ENCODE results near the gene RERE.

RERE gene

DNA sequence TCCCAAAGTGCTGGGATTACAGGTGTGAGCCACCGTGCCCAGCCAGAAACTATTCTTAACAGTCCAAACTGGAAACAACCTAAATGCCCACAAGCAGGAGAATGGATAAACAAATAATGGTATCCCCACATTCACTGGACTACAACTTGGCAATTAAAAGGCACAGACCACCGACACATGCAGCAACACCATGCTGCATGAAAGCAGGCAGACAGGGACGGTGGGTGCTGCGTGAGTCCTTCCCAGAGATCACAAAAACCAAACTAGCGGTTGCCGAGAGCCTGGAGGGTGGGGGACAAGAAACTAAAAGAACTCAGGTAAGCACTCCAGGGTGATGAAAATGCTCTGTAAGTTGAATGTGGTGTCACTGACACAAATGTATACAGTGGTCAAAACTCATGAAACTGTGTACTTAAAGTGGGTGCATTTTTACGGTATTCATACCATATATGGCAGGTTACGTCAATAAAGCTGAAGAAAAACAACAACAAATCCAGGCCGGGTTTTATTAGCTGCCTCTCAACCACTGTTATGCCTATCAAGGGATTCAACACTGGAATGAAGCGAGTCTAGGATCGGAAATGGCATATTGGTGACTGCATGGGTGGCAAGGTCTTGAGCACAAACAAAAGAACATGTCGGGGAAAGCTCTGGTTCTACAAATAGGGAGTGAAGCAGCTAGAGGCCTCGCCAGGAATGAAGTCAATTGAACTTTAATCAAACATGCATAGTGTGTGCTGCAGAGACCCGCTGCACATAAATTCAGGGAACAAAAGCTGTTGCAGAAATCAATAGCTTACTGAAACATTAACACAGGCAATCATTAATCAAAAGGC is 447.2 kb downstream of the RERE start:
- DNase-seq: no peak

DNA sequence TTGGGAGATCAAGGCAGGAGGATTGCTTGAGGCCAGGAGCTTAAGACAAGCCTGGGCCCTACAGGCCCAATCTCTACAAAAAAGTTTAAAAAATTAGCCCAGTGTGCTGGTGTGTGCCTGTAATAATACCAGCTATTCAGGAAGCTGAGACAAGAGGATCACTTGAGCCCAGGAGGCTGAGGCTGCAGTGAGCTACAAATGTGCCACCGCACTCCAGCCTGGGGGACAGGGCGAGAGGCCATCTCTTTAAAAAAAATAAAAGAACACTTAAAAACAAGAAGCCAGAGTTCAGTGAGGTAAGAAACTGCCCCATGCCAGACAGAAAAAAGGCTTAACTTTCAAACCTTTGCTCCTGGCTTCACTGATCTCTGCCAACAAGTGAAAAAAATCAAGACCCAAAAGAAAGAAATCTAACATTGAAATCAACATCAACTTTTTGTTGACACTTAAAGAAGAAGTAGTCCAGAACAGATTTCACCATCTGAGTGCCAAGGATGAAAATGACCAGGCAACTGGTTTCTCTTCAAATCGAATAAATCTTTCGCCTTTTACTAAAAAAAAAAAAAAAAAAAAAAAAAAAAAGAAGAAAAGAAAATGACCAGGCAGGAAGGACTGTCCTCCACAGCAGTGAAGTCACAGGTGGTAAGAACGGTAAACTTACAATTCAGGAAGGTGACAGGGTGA is 448.3 kb downstream of the RERE start:
- DNase-seq: no peak

DNA sequence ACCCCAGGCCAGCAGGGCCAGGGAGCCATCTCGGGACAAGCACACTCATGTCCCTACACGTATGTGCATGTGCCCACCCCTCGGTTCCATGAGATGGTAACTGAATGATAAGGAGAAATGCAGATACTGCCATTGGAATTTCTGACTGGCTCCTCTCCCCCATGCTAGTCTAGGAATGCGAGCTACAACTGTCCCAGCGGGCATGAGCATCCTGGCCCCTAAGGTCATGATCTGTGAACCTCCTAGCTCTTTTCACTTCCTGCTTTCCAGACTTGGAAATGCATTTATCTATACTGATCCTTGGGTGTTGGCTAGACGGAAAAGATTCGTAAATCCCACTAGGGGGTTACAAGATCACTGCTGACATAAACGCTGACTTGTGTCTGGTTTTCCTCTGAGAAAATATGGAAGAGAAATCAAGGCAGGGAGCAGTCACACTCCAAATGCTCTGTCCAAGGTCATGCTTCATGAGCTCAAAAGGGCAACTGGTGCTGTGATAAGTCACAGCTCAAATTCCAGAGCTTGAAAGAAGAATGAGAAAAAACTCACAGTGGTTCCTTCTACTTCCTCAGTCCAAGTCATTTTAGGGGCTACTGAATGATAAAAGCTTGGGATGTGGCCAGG is 449.8 kb downstream of the RERE start:
- no peak for DNase-seq

DNA sequence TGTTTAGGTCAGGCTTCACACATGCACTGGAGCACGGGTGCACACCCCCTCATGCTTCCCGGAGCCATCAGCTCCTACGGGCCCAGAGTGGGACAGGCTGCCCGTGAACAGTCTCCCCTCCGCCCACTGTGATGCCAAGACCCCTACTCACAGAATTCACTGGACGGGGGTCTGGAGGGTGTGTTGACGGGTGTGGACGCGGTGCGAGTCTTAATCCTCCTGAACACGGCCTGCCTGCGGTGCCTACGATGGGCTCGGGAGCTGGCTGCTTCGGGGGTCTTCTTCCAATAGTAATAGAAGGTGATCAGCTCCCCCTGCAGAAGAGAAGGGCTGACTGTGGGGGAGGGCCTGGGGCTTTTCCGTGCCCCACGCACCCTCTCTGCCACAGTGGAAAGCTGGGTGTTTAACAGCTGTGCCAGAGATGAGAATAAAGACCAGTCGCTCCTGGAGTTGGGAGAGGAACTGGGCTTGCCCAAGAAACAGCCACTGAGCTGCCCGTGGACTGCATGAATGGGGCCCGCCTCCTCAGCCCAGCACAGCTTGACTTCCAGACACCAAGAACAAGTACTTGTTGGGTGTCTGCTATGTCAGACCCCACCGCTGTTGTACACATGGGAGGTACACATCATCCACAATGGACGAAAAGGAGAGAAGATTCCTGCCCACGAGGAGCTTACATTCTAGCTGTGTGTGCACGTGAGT is 451.6 kb downstream of the RERE start:
- DNase-seq: no peak

DNA sequence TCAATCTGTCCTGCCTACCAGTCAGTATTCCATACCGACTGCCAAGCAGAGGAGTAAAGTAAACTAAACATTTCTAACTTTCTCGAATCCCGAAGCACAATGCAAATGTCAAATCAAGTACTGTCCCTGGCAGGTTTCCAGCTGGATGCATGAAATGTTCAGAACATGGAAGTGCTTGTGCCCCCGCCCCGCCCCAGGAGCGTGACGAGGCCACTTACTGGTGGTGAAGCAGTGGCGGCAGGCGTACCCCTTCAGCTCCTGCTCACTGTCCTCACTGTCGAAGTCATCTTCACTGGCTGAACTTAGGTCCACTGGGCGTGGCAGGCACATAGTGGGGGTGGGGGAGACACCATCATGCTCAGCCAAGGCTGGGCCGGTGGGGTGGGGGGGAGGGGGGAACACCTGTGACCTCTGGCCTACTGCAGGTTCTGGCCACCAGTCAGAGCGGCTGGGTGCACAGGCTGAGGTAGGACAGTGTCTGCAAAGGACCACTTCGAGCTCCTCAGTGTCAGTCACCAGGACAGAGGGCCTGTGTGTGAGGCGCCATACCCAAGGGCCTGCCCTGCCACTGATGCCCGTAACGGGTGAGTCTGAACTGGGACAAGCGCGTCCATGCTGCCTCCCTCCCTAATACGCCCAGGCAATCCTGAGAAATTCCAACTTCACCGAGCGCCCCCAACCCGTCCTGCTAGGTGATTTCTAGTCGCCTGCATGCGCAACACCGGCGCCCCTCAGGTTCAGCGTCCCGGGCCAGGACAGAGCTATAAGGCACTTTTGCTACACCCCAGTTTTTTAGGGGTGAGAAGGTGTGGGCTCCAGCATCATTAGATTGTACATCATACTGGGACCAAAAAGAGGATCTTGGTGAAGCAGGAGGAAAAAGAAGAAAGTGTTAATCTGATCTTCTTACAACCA is 452.7 kb downstream of the RERE start:
- no peak for DNase-seq

DNA sequence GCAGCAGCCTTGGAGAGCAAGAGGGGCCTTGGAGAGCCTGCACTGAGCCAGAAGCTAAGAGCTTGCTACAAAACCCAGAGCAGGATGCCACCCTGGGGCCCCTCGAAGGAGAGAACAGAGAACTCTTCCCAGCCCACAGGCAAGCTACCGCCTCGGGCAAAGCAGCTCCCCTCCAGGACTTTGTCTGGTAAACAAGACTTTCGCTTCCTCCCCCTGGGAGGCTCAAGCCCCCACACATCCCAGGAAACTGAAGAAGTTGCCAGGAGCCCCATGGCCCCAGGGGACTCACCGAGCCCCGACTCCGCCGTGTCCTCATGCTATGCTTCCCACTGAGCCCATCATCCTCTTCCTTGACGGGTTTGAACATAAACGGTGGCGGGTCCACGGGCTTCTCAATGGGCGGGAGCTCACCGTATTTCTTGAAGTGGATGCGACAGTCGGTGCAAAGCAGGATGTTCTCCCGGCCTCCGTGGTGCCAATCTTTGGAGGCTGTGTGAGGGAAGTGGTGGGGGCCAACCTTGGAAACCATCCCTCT is 453.6 kb downstream of the RERE start:
- DNase-seq: no peak

DNA sequence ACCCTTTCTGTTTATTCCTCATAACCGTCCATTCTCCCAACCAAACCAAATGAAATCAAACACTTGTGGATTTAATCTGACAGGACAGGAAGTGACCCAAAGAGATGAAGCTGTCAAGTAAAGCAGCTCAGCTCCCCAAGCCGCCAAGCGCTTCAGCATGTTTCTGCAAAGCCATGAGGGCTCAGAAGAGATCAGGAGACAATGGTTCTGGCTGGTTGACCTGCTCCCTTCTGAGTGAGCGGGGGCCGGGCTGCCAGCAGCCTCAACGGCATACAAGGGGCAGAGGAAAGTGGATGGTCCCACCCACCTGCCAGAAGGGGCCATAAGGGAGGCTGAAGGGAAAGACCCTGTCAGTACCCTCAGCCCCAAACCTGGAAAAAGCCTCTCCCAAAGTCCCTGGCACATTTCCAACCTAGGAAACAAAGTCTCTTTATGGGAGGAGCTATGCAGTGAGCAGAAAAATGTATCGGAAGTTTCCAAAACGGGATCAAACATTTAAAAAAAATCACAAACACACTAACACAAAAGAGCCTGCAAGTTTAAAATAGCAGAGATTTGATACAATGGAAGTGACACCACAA is 454.2 kb downstream of the RERE start:
- DNase-seq: no peak

DNA sequence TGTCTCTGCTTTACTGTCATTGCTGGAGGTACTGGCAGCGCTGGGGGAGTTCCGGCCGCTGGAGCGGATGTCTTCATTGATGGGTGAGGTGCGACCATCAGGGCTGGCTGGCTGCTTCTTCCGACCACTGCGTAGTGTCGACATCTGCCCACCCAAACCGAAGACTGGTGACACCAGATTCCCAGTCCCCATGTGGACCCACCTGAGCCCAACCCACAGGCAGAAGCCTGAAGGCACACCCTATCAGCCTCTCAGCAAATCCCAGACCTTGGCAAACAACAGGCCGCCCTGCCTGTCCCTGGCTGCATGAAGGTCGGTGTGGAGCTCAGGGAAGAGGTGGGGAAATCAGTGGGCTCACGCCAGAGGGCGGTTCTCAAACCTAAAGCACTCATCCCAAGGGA is 454.7 kb downstream of the RERE start:
- no peak for DNase-seq

DNA sequence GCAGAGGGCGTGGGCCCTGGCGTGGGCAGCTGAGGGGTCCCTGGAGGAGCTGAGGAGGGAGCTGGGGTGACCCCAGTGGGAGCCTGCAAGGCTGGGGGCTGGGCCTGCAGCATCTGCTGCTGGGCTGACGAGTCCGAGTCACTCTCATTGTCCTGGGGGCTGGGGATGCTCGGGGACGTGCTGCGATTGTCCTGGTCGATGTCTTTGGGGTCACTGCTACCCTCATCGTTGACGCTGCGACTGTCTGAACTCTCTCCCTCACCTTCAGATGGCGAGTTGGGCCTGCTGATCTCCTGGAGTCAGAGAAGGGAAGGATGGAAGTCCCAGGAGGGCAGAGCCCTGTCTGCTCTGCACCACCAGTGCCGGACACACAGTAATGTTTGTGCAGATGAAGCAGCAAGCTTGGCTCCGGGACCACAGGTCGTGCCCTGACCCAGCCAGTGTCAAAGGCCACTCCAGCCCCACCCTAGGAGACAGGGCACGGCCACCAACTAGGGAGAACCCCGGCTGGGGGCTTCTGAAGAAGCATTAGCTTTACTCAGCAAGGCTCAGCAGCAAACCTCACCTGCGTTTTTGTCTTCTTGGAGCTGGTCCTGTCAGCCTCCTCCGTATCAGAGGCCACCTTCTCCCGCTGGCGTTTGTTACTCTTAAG is 456.1 kb downstream of the RERE start:
- DNase-seq: no peak

DNA sequence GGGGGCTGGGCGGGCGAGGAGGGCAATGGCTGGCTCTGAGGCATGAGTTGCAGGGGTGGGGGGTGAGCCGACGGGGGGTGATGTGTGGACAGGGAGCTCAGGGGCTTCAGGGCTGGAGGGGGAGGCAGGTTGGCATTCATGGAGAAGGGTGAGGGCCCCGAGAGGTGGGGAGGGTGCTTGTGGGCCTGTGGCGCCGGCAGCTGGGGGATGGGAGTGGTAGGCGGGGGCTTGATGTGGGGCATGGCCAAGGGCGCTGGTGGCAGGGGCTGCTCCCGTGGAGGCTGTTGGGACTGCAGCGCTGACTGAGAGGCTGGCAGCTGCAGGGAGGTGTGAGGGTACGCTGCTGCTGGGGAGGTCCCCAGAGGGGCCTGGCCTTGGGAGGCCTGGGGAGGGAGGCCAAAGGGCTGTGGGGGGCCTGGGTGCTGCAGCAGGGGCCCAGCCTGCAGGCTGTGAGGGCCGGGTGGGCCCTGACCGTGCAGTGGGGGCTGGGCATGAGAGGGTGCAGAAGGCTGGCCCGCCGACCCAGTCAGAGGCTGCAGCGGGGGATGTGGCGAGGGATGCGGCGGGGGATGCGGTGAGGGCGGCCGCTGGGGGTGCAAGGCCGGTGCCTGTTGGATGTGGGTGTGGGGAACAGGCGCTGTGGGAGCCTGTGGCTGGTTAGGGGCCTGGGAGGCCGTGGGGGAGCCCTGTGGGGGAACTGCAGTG is 456.8 kb downstream of the RERE start:
- no peak for DNase-seq

DNA sequence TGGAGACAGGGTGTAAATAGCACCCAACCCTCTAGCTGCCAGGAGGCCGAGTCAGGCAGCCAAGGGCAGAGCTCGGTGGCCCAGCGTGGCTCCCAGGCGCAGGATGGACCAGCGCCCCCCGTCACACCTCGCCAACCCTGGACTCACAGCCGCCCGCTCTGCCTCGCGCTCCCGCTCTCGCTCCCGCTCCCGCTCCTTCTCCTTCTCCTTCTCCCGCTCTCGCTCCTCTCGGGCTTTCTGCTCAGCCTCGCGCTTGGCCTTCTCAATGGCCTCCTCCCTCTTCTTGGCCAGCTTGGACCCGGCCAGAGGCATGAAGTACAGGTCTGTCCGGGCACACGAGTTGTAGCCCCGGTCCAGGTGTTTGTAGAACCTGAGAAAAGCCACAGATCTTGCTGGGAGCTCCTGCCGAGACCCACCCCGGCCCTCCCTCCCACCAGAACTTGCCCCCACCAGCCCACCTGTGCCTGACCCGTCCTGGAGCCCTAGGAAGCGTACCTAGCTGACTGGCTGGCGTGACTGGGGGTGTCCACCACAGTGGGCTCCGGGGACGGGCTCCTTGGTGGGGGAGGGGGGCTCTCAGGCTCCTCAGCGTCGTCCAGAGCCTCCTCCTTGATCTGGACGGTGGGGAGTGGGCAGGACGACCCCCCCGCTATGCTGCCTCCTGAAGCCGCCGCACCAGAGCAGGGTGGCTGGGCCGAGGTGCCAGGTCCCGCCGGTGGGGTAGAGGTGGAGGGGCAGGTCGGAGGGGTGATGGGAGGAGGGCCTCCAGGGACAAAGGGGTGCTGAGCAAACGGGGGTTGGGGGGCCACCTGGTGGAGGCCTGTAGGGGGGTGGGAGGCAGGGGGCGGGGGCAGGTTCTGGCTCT is 457.6 kb downstream of the RERE start:
- no peak for DNase-seq

DNA sequence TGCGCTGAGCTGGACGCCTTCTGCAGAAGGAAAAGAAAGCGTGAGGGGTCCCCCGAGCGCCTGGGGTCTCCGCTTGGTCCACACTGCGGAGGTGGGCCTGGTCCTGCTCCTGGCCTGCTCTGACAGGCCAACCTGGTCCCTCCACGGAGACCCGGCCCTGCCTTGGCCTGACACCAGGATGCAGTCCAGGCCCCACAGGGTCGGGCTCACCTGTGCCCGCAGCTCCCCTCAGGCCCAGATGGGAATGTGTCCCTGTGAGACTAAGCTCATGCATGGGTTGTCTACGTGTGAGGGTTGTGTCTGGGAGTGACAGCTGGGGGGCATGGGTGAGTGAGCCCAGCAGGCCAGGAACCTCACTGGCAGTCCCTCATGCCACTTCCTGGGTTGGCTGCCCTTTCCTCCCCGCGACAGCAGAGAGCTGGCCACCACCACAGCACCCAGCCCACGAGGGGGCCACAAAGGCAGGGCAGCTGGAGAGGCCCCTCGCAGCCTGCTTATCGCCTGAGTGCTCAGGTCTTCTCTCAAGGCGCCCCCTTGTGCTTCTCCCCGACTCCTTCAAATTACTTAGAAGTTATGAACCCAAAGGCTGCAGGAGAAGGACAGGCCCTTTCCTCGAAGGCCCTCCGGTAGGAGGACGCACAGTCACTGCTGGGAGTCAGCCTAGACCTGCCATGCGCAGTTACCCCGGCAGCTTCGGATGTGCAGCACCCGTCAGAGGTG is 458.4 kb downstream of the RERE start:
- DNase-seq: no peak

DNA sequence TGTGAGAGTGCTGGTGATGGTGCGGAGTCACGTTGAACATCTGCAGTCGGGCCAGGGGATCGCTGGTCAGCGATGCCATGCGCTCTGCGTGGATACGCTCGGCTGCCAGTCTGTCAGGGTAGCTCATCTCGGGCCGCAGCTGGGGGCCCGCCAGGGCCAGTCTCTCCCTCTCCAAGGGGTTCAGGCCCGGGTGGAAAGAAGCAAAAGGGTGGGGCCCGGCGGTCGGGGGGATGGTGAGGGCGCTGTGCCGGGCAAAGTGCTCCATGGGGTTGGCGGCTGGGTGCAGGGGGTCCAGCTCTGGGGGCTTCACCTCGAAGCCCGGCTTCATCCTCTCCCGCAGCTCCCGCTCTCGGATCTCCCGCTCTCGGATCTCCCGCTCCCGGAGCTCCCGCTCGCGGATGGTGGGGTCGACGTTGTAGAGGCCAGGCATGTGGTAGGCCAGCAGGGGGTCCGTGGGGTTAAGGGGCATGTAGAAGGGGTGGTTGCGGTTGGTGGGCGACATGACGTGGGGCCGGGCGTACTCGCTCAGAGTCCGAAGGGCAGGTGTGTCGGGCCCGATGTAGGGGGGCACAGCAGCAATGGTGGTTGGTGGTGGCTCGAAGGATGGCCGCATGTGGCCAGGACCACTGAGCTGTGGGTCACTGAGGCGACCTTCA is 459.1 kb downstream of the RERE start:
- DNase-seq: no peak

DNA sequence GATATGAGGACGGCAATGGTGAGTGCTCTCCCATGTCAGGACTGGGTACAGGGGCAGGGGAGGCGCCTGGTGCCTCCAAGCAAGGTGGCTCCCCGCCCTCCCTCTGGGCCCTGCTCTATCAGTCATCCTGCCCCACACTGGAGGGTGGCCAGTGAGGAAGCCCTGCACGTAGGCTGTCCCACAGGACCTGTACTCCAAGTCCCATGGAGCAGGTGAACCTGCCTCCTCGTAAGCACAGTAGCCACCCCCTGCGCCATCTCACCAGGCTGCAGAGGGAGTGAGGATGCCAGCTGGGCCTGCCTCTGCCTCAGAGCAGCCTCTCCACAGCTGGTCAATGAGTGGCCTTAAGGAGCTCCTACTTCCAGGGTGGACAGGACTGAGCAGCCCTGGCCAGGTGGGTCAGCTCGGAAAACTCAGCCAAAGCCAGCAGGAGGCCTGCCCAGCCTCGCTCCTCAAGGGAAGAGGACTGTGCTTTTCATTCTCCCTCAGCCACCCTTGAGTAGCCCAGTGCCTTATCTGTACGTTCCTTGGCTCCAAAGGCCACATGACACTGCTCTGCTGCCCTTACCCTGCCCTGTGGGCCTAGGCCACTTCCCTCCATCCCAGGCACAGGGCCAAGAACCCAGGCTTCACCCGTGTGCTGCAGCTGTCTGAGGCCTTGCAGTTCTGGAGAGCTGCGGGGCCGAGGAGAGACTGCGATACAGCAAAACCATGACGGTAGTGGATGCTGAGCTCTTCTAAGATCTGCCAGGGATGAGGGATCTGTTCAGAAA is 459.9 kb downstream of the RERE start:
- no peak for DNase-seq

DNA sequence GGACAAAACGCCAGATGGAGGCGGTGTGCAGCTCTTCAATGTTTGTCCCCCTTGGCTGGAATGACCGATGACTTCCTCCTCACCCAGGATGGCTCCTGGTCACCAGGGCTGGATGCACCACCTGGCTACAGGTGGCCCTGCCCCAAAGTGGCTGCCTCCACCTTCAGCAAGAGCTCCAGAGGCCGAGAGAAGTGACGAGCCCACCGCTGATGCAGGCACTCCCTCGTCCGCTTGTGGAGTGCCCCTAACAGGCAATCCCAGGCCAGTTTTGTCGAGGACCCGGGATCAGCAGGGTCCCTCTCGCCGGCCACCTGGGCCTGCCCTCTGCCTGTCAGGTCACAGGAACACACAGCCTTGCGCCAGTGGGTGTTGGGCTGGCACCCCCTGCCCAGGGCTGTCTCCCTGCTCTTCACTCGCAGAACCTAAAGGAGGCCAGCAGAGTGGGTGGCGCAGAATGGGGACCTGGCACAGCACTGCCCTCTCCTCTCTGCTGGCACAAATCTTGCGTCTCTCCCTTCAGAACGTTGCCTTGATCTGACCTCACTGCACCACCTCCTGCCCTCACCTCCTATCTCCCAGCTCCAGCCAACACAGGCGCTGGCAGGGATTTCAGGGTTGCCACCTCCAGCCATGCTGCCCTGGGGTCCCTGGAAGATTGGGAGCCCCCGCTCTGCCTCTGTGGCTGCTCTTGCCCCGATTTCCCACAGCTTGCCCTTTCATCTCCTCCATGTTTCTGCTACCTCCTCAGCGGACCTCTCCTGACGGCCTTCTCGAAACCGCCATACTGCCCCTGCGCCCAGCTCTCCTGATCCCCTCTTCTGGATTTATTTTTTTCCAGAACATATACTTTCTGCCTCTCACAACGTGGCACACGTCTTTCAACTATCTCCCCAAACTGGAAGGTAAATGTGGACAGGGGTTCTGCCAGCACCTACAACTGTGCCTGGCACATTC is 460.9 kb downstream of the RERE start:
- DNase-seq: no peak
